Measurements from ENCODE around the gene CRLF2.
"Not testable (repeated sequence)": the region's sequence is repeated elsewhere in the genome, so short reads cannot be mapped to it uniquely, and the experiment has no call there.

CRLF2 gene, protein sequence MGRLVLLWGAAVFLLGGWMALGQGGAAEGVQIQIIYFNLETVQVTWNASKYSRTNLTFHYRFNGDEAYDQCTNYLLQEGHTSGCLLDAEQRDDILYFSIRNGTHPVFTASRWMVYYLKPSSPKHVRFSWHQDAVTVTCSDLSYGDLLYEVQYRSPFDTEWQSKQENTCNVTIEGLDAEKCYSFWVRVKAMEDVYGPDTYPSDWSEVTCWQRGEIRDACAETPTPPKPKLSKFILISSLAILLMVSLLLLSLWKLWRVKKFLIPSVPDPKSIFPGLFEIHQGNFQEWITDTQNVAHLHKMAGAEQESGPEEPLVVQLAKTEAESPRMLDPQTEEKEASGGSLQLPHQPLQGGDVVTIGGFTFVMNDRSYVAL

DNA sequence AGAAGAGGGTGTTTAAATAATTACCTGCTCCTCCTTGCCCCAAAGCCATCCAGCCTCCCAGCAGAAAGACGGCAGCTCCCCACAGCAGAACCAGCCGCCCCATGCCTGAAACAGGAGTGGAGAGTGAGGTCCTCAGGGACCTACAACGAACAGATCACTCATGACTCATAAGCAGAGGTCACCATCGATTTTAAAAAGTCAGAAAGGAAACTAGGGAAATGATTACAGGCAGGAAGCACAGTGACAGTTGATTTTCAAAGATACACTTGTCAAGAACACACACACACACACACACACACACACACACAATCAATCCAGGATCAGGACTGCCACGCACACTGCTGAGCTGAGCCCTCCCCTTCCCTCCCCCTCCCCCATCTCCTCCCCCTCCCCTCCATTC, at the start of gene CRLF2:
TSS of gene CRLF2 (minus strand) at position 118 of the 400 bp plus-strand sequence. CDS start at position 103, 15 bp downstream.
- Histone ChIP-seq H3K27me3 (replicated peaks) (no peaks in the 10 kb centered on the region), H3K36me3 (replicated peaks) (no peaks in the 10 kb centered on the region), H3K27ac (no peak within 1 kb of the TSS), H3K4me3 (ENCODE audit: low read depth, low read length) (no peak within 1 kb of the TSS)
- DNase-seq: no peak
- TF ChIP-seq, protein P1, sequence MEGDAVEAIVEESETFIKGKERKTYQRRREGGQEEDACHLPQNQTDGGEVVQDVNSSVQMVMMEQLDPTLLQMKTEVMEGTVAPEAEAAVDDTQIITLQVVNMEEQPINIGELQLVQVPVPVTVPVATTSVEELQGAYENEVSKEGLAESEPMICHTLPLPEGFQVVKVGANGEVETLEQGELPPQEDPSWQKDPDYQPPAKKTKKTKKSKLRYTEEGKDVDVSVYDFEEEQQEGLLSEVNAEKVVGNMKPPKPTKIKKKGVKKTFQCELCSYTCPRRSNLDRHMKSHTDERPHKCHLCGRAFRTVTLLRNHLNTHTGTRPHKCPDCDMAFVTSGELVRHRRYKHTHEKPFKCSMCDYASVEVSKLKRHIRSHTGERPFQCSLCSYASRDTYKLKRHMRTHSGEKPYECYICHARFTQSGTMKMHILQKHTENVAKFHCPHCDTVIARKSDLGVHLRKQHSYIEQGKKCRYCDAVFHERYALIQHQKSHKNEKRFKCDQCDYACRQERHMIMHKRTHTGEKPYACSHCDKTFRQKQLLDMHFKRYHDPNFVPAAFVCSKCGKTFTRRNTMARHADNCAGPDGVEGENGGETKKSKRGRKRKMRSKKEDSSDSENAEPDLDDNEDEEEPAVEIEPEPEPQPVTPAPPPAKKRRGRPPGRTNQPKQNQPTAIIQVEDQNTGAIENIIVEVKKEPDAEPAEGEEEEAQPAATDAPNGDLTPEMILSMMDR (IDR thresholded peaks at IDR 0.05; ENCODE audit: low read depth, low read length, missing control alignments): no peak
- in situ Hi-C loops (cut with HindIII; ENCODE audit: low pct_ligation_motif_present, low sequenced_read_pairs): no loop called here

GRCh38 chrX:1261771-1262170, 49.3 kb upstream of the CRLF2 start:
- H3K36me3 ChIP-seq (replicated peaks); DNase-seq; in situ Hi-C loops (cut with HindIII; ENCODE audit: low pct_ligation_motif_present, low sequenced_read_pairs); H3K4me3 ChIP-seq (ENCODE audit: low read depth, low read length); H3K27me3 ChIP-seq (replicated peaks); H3K27ac ChIP-seq: not testable (repeated sequence)

- H3K27ac ChIP-seq: no peak overlapping the region
- no peaks in the 10 kb centered on the region for H3K27me3 ChIP-seq (replicated peaks)
- TF ChIP-seq, protein P1 (IDR thresholded peaks at IDR 0.05; ENCODE audit: low read depth, low read length, missing control alignments): no peak
- in situ Hi-C loops (cut with HindIII; ENCODE audit: low pct_ligation_motif_present, low sequenced_read_pairs): no loop called here
- no peak overlapping the region for H3K4me3 ChIP-seq (ENCODE audit: low read depth, low read length)
- no peak for DNase-seq
- no peaks in the 10 kb centered on the region for H3K36me3 ChIP-seq (replicated peaks)
Measured at GRCh38 chrX:1261285-1261684, 48.8 kb upstream of the CRLF2 start.

GRCh38 chrX:1252861-1253260, 40.4 kb upstream of the CRLF2 start:
- in situ Hi-C loops (cut with HindIII; ENCODE audit: low pct_ligation_motif_present, low sequenced_read_pairs): no loop called here
- TF ChIP-seq, protein P1 (IDR thresholded peaks at IDR 0.05; ENCODE audit: low read depth, low read length, missing control alignments): no peak
- no peak overlapping the region for H3K4me3 ChIP-seq (ENCODE audit: low read depth, low read length)

GRCh38 chrX:1249101-1249887, 36.8 kb upstream of the CRLF2 start:
- no peak overlapping the region for H3K4me3 ChIP-seq (ENCODE audit: low read depth, low read length)
- DNase-seq: peak; percentile 12

More at GRCh38 chrX:1252861-1253260, 40.4 kb upstream of the CRLF2 start:
- no peaks in the 10 kb centered on the region for H3K36me3 ChIP-seq (replicated peaks)
- H3K27me3 ChIP-seq (replicated peaks): no peaks in the 10 kb centered on the region
- H3K27ac ChIP-seq: no peak overlapping the region
- DNase-seq: no peak

More at GRCh38 chrX:1249101-1249887, 36.8 kb upstream of the CRLF2 start:
- H3K27ac ChIP-seq: no peak overlapping the region
- no peaks in the 10 kb centered on the region for H3K27me3 ChIP-seq (replicated peaks)
- H3K36me3 ChIP-seq (replicated peaks): no peaks in the 10 kb centered on the region
- TF ChIP-seq, protein P1 (IDR thresholded peaks at IDR 0.05; ENCODE audit: low read depth, low read length, missing control alignments): no peak
- in situ Hi-C loops (cut with HindIII; ENCODE audit: low pct_ligation_motif_present, low sequenced_read_pairs): no loop called here
